NCI-H2029 treated with DMSO at 0.1 percent for 48 hours (cell line): Measurements from ENCODE around the gene DIP2B.
"Not testable (repeated sequence)": the region's sequence is repeated elsewhere in the genome, so short reads cannot be mapped to it uniquely, and the experiment has no call there.

Experiments
- DNase-seq: peaks from one replicate; lab custom pipeline; 2025; lab: John Stamatoyannopoulos, UW

Gene DIP2B

GRCh38 chr12:50768813-50769212 is 264.0 kb downstream of the DIP2B start:
- not testable (repeated sequence) for DNase-seq

DNA sequence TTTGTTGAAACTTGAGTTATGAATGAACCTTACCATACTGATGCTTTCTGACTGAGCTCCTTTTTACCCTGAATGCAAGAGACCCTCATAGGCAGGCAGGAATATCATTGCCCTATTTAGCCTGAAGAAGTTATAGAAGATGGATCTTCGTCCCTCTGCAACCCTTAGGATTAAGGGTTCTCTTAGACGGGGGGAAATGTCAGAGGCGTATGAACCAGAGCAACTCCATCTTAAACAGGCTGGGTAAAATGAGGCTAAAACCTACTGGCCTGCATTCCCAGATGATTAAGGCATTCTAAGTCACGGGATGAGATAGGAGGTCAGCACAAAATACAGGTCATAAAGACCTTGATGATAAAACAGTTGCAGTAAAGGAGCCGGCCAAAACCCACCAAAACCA is 266.6 kb downstream of the DIP2B start:
- no peak for DNase-seq

DNA sequence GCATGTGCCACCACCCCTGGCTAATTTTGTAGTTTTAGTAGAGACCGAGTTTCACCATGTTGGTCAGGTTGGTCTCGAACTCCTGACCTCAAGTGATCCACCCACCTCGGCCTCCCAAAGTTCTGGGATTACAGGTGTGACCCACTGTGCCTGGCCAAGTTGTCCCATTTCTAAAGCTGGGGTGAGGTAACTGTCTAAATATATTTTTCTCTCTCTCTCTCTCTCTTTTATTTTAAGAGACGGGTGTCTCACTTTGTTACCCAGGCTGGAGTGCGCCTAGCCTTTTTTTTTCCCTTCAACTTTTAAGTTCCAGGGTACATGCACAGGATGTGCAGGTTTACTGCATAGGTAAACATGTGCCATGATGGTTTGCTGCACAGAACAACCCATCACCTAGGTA is 267.7 kb downstream of the DIP2B start:
- DNase-seq, result no peak

DNA sequence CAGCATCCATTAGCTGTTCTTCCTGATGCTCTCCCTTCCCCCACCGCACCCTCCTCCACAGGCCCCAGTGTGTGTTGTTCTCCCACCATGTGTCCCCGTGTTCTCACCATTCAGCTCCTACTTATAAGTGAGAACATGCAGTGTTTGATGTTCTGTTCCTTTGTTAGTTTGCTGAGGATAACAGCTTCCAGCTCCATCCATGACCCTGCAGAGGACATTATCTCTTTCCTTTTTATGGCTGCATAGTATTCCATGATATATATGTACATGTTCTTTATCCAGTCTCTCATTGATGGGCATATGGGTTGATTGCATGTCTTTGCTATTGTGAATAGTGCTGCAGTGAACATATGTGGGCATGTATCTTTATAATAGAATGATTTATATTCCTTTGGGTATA is 268.1 kb downstream of the DIP2B start:
- DNase-seq, result no peak

DNA sequence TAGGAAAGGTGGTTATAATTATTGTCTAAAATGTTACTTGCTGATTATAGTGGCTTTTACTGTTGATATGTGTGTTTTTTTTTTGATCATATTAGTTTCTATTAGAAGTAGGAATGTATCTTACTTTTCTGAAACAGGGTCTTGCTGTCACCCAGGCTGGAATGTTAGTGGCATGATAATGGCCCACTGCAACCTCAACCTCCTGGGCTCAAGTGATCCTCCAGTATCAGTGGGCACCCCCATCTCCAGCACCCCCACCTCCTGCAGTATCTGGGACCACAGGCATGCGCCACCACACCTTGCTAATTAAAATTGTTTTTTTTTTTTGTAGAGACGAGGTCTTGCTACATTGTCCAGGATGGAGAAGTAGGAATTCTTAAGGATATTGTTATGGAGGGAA is 270.5 kb downstream of the DIP2B start:
- no peak for DNase-seq

DNA sequence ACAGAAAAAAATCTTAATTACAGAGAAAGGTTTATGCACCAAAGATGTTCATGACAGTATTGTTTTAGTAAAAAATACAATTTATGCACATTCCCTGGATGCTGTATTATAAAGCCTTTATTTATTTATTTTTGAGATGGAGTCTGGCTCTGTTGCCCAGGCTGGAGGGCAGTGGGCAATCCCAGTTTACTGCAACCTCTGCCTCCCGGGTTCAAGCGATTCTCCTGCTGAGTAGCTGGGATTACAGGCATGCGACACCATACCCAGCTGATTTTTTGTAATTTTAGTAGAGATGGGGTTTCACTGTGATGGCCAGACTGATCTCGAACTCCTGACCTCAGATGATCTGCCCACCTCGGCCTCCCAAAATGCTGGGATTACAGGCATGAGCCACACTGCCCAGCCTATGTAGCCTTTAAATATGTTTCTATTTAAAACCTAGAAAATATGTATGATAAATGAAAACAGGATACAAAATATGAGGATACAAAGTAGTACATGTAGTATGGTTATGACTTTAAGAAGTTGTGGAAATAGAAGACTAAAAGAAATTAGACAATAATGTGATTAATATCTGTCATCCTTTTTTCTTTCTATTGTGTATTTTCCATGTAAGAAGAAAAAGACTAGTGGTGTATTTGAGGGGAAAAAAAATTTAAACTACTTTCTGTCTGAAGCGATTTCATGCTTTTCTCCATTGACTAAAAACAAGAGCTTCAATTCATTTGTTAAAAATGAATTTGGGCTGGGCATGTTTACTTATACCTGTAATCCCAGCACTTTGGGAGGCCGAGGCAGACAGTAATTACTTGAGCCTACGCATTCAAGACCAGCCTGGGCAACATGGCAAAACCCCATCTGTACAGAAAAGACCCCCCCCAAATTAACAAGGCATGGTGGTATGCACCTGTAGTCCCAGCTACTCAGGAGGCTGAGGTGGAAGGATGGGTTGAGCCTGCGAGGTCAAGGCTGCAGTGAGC is 272.3 kb downstream of the DIP2B start:
- DNase-seq, result no peak

- no peak for DNase-seq
These were observed 274.1 kb downstream of the DIP2B start for GRCh38 chr12:50778663-50779590.

GRCh38 chr12:50780013-50780412 is 275.2 kb downstream of the DIP2B start:
- no peak for DNase-seq

DNA sequence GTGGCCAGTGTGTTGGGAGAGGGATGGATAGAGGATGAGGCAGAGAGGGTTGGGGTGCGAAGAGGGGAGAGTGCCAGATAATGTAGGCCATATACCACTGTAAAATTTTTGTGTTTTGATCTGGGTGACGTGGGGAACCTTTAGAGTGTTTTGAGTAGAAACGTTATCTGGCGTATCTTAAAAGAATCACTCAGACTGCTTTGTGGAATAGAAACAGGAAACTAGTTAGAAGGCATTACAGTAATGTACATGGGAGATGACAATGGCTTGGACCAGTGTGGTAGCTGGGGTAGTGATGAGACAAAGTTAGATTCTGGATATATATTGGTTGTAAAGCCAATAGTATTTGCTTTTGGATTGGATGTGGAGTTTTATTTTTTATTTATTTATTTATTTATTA is 279.7 kb downstream of the DIP2B start:
- no peak for DNase-seq

- no peak for DNase-seq
These were observed 280.7 kb downstream of the DIP2B start for GRCh38 chr12:50785406-50786001.

GRCh38 chr12:50786498-50787231 is 281.9 kb downstream of the DIP2B start:
- peak; percentile 53 for DNase-seq

DNA sequence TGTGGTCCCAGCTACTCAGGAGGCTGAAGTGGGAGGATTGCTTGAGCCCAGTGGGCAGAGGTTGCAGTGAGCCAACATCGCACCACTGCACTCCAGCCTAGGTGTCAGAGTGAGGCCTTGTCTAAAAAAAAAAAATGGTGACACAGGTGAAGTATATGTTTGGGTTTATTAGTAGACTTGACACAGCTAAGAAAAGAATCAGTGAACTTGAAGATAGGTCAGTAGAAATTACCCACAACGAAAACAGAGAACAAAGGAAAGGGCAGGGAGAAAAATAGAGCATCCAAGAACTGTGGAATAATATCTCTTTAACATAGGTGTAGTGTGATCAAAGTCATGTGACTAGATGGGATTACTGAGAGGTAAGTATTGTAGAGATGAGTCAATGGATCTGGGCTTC is 282.8 kb downstream of the DIP2B start:
- no peak for DNase-seq

DNA sequence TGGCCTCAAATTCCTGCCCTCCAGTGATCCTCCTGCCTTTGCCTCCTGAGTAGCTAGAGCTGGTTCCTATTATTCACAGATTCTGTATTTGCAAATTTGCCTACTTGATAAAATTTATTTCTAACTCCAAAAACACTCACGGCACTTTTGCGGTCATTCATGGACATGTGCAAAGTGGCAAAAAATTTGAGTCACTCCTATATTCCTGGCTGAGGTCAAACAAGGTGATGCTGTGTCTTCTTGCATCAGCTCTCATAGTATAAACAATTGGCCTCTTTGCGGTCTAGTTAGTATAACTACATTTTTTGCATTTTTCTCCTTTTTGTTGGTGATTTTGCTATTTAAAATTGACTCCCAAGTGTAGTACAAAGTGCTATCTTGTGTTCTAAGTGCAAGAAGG is 283.8 kb downstream of the DIP2B start:
- DNase-seq, result no peak

- no peak for DNase-seq
These were observed 285.3 kb downstream of the DIP2B start for GRCh38 chr12:50790081-50790480.
